ENCODE data around the gene REN. TPM values are rescaled to one million over a fixed set of nuclear protein-coding genes. Genes with fewer than 3 reads are reported as not detected.

The REN gene
- total and polyA plus RNA-seq, 2 of the 13 experiments (the other 11 are each of a cell fraction or from before 2014, with no cell fraction given), result not detected

DNA sequence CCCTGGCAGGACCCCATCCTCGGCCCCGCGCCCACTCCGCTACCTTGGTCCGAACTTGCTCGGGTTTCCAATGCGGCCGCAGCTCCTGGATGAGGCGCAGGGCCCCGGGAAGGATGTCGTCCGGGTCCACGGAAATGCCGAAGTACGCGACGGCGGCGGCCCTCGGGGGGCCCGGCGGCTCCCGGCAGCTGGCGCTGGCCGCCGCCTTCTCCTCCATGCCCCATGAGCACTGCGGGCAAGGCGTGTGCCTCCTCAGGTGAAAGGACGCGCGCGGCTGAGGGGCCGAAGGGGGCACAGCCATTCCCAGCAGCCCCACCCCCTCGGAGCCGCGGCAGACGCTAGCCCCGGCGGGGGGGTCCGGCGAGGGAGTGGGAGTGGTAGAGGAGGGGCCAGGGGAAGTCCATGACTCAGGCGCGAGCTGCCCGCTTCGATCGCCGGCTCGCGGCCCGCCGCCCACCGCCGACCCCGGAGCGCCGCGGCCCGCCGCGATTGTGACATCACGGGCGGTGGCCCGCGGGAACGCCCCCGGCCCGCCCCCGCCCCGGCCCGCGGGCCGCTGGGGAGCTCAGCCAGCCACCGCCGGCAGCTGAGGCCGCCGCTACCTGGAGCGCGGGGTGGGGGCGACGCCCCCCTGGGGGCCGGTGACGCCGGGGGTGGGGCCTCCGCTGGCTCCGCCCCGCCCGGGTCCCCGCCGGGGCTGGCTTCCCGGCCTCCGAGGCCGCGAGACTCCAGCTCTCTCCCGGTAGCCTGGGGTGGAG, 14.4 kb downstream of the REN start, which contains the start of gene ETNK2 (continued):
- no peak for TF ChIP-seq NONO (IDR thresholded peaks at IDR 0.05)
- TF ChIP-seq NONO (CRISPR knock-in tag; conservative IDR thresholded peaks at IDR 0.05), result no peak; the same call in 1 of the 2 replicates
- TF ChIP-seq GPBP1L1 (CRISPR knock-in tag; IDR thresholded peaks at IDR 0.05), result no peak
- TF ChIP-seq DR1 (CRISPR knock-in tag; IDR thresholded peaks at IDR 0.05), result no peak
- no peak; the same call in 1 of the 2 replicates for TF ChIP-seq ZNF558 (CRISPR knock-in tag; IDR thresholded peaks at IDR 0.05; ENCODE audit: borderline replicate concordance)
- no peak for TF ChIP-seq THAP9 (CRISPR knock-in tag; IDR thresholded peaks at IDR 0.05; ENCODE audit: borderline replicate concordance)
- TF ChIP-seq, protein P1, sequence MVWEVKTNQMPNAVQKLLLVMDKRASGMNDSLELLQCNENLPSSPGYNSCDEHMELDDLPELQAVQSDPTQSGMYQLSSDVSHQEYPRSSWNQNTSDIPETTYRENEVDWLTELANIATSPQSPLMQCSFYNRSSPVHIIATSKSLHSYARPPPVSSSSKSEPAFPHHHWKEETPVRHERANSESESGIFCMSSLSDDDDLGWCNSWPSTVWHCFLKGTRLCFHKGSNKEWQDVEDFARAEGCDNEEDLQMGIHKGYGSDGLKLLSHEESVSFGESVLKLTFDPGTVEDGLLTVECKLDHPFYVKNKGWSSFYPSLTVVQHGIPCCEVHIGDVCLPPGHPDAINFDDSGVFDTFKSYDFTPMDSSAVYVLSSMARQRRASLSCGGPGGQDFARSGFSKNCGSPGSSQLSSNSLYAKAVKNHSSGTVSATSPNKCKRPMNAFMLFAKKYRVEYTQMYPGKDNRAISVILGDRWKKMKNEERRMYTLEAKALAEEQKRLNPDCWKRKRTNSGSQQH (CRISPR knock-in tag; IDR thresholded peaks at IDR 0.05; ENCODE audit: low read depth), result no peak
- TF ChIP-seq FIP1L1 (IDR thresholded peaks at IDR 0.05; ENCODE audit: borderline replicate concordance, insufficient read depth, low read depth, low read length), result no peak
- TF ChIP-seq NFYC (CRISPR knock-in tag; IDR thresholded peaks at IDR 0.05), result no peak
- no peak for TF ChIP-seq CCAR2 (optimal IDR thresholded peaks at IDR 0.05; ENCODE audit: low read depth, low read length)
- TF ChIP-seq, protein P2, sequence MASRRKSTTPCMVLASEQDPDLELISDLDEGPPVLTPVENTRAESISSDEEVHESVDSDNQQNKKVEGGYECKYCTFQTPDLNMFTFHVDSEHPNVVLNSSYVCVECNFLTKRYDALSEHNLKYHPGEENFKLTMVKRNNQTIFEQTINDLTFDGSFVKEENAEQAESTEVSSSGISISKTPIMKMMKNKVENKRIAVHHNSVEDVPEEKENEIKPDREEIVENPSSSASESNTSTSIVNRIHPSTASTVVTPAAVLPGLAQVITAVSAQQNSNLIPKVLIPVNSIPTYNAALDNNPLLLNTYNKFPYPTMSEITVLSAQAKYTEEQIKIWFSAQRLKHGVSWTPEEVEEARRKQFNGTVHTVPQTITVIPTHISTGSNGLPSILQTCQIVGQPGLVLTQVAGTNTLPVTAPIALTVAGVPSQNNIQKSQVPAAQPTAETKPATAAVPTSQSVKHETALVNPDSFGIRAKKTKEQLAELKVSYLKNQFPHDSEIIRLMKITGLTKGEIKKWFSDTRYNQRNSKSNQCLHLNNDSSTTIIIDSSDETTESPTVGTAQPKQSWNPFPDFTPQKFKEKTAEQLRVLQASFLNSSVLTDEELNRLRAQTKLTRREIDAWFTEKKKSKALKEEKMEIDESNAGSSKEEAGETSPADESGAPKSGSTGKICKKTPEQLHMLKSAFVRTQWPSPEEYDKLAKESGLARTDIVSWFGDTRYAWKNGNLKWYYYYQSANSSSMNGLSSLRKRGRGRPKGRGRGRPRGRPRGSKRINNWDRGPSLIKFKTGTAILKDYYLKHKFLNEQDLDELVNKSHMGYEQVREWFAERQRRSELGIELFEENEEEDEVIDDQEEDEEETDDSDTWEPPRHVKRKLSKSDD (CRISPR knock-in tag; IDR thresholded peaks at IDR 0.05; ENCODE audit: low read depth), result 0 out of 2 replicates have a peak, but pooled peaks have one; percentile 48
- TF ChIP-seq CEBPB (IDR thresholded peaks at IDR 0.05; ENCODE audit: borderline replicate concordance, low read depth, low read length), result peak; percentile 44; the same call in 1 of the 2 replicates
- TF ChIP-seq ZNF383 (CRISPR knock-in tag; IDR thresholded peaks at IDR 0.05; ENCODE audit: borderline replicate concordance), result no peak
- no peak for TF ChIP-seq NFKBIZ (CRISPR knock-in tag; IDR thresholded peaks at IDR 0.05)
- TF ChIP-seq, protein P3, sequence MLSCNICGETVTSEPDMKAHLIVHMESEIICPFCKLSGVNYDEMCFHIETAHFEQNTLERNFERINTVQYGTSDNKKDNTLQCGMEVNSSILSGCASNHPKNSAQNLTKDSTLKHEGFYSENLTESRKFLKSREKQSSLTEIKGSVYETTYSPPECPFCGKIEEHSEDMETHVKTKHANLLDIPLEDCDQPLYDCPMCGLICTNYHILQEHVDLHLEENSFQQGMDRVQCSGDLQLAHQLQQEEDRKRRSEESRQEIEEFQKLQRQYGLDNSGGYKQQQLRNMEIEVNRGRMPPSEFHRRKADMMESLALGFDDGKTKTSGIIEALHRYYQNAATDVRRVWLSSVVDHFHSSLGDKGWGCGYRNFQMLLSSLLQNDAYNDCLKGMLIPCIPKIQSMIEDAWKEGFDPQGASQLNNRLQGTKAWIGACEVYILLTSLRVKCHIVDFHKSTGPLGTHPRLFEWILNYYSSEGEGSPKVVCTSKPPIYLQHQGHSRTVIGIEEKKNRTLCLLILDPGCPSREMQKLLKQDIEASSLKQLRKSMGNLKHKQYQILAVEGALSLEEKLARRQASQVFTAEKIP (CRISPR knock-in tag; IDR thresholded peaks at IDR 0.05; ENCODE audit: borderline replicate concordance), result no peak
- TF ChIP-seq ZNF577 (CRISPR knock-in tag; IDR thresholded peaks at IDR 0.05; ENCODE audit: borderline replicate concordance, low read depth), result no peak
- 0 out of 2 replicates have a peak, but pooled peaks have one; percentile 38 for TF ChIP-seq RNF2 (conservative IDR thresholded peaks at IDR 0.05; ENCODE audit: low read depth)
- TF ChIP-seq YEATS2 (CRISPR knock-in tag; IDR thresholded peaks at IDR 0.05; ENCODE audit: borderline replicate concordance), result no peak

All from HepG2 (cell line).